Skeletal muscle tissue (tissue), 4 donors: Measurements from ENCODE around the gene ZNF3. TPM values are rescaled to one million over a fixed set of nuclear protein-coding genes. Genes with fewer than 3 reads are reported as not detected.

Experiments used
- H3K27ac ChIP-seq: one replicate; pipeline ENCODE4 v1.7.0; 2013; ENCODE audit warnings: mild to moderate bottlenecking, low read depth, low read length, inconsistent platforms
- H3K27me3 ChIP-seq, 3 donors: one replicate each; pipeline ENCODE4 v1.7.0; 2013; ENCODE audit warnings: low read length in 3 of 3; ENCODE audit not compliant: control insufficient read depth in 3 of 3, insufficient read depth in 3 of 3
- H3K36me3 ChIP-seq, 3 donors: one replicate each; pipeline ENCODE4 v1.7.0; 2013; ENCODE audit warnings: low read length in 3 of 3; ENCODE audit not compliant: control insufficient read depth in 3 of 3, insufficient read depth in 3 of 3
- H3K4me1 ChIP-seq, 3 donors: one replicate each; pipeline ENCODE4 v1.7.0; 2013; ENCODE audit warnings: low read length in 3 of 3, mild to moderate bottlenecking in 3 of 3; ENCODE audit not compliant: control insufficient read depth in 3 of 3, insufficient read depth in 3 of 3
- H3K4me3 ChIP-seq, 3 donors: one replicate each; pipeline ENCODE4 v1.7.0; 2013; ENCODE audit warnings: low read length in 3 of 3
- H3K9ac ChIP-seq, 3 donors: one replicate each; pipeline ENCODE4 v1.7.0; 2013; ENCODE audit warnings: low read length in 3 of 3, mild to moderate bottlenecking in 3 of 3, moderate library complexity in 2 of 3, low read depth in 1 of 3
- H3K9me3 ChIP-seq, 3 donors: one replicate each; pipeline ENCODE4 v1.7.0; 2013; ENCODE audit warnings: low read length in 3 of 3; ENCODE audit not compliant: control insufficient read depth in 3 of 3
- total RNA-seq: library from RNA; depleted of rRNA; stranded (reverse); fragments of >200 nt; gene quantifications from one replicate; pipeline ENCODE4 v1.2.3, GENCODE V29; 2014
- donor health status: Osteomylitis.

The ZNF3 gene
- total RNA-seq, 1 donor from 2014 or later = 34.4 TPM

DNA sequence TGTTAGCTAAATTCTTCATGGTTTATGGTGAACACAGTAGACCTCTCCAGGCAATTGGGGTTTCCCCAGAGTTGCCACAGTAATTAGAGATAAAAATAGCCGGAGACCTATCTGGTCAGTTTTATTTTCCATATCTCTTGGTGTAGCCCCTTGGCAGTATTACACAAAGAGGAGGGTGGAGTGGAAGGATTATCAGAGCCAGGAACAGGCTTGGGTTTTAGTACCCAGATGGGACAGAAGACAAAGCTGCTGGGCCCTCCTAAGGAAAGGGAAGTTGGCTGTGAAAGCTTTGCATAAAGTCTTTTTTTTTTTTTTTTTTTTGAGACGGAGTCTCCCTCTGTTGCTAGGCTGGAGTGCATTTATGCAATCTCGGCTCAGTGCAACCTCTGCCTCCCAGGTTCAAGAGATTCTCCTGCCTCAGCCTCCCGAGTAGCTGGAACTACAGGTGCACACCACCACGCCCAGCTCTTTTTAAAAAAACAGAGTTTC is 22.2 kb downstream of the ZNF3 start:
- H3K9me3 ChIP-seq = no peaks in the 10 kb centered on the region
- H3K27me3 ChIP-seq = no peaks in the 10 kb centered on the region
- no peaks in the 10 kb centered on the region for H3K4me1 ChIP-seq
- no peak overlapping the region for H3K9ac ChIP-seq
- H3K4me3 ChIP-seq = no peak overlapping the region
- H3K36me3 ChIP-seq = peaks cover 35 to 52% (median 49%) of the 10 kb centered on the region in 3 donors
- no peak overlapping the region for H3K27ac ChIP-seq

GRCh38 chr7:100057006-100057405 is 24.5 kb downstream of the ZNF3 start:
- peaks cover 0 to 7% (median 0%) of the 10 kb centered on the region in 3 donors for H3K4me1 ChIP-seq
- H3K36me3 ChIP-seq = peaks cover 24 to 40% (median 35%) of the 10 kb centered on the region in 3 donors
- no peak overlapping the region for H3K4me3 ChIP-seq
- no peak overlapping the region for H3K9ac ChIP-seq
- H3K27ac ChIP-seq = no peak overlapping the region
- H3K9me3 ChIP-seq = no peaks in the 10 kb centered on the region
- no peaks in the 10 kb centered on the region for H3K27me3 ChIP-seq

- Histone ChIP-seq H3K4me3 (no peak overlapping the region), H3K9ac (no peak overlapping the region), H3K9me3 (no peaks in the 10 kb centered on the region), H3K4me1 (peaks cover 10 to 16% (median 15%) of the 10 kb centered on the region in 3 donors), H3K27ac (no peak overlapping the region), H3K36me3 (peaks cover 15 to 16% (median 16%) of the 10 kb centered on the region in 3 donors), H3K27me3 (no peaks in the 10 kb centered on the region)
Measured at GRCh38 chr7:100053215-100053614, 28.3 kb downstream of the ZNF3 start.

GRCh38 chr7:100051611-100052010 is 29.9 kb downstream of the ZNF3 start:
- Histone ChIP-seq H3K27me3 (no peaks in the 10 kb centered on the region), H3K36me3 (peaks cover 0 to 2% (median 0%) of the 10 kb centered on the region in 3 donors), H3K9ac (no peak overlapping the region), H3K27ac (no peak overlapping the region), H3K4me3 (no peak overlapping the region), H3K4me1 (peaks cover 10 to 16% (median 15%) of the 10 kb centered on the region in 3 donors), H3K9me3 (no peaks in the 10 kb centered on the region)

DNA sequence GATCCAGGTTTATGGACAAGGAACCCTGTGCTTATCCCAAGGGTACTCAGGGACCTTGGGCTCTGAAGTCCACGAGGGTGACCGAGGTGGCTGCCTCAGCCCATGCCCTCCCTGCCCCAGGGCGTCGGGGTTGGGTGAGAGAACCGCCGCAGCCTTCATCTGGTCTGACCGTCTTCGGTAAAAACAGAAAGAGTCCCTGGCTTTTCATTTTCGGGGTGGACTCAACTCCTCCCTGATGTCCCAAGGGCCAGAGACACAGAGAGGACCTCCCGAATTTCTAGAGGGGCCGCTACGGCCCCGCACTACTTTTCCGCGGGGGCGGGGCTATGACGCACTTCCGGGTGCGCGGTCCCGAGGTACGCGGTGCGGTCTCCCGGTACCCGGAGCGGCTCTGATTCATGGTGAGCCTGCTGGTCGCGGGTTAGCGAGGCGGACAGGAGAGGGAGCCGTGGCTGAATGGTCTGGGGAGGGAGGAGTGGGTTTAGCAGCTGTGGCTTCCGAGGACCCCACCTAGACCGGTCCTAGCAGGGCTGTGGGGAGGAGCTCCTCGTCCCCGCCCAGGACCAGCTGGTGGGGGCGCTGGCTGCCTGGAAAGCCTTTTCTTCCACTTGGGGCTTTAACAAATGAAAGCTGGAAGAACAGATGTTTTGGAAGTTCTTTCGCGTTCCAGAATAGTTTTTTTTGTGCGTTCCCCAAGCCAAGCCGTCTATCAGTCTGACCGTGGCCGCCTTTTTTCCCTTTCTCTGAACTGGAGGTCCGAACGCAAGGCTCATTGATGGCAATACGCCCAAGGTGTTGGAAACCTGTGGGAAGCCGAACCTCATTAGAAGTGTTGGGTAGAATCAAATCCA is 31.9 kb downstream of the ZNF3 start, which contains the start of gene ZSCAN21:
TSS of gene ZSCAN21 (plus strand) at position 334 of the 851 bp plus-strand sequence. CDS start 7,233 bp downstream, outside the sequence.
- Histone ChIP-seq H3K9me3 (no peaks in the 10 kb centered on the region), H3K36me3 (peaks cover 0 to 2% (median 0%) of the 10 kb centered on the region in 3 donors), H3K9ac (peak within 1 kb of the TSS; percentile 97 to 99 (median 98)), H3K27me3 (no peaks in the 10 kb centered on the region), H3K4me1 (peaks cover 10 to 16% (median 15%) of the 10 kb centered on the region in 3 donors), H3K4me3 (peak within 1 kb of the TSS; percentile 98 to 99 (median 98)), H3K27ac (peak within 1 kb of the TSS; percentile 98)

DNA sequence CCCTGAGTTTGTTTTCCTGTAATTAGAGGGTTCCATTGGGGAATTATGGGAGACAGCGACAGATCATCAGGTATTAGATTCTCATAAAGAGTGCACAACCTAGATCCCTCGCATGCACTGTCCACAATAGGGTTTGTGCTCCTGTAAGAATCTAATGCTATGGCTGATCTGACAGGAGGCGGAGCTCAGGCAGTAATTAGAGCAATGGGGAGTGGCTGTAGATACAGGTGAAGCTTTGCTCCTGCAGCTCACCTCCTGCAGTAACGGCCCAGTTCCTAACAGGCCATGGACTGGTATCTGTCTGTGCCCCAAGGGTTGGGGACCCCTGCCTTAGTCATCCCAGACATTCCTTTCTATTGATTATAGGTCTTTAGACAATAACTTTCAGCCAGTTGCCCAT is 32.8 kb downstream of the ZNF3 start:
- H3K27ac ChIP-seq = no peak overlapping the region
- peaks cover 0 to 2% (median 0%) of the 10 kb centered on the region in 3 donors for H3K36me3 ChIP-seq
- no peak overlapping the region for H3K4me3 ChIP-seq
- H3K9ac ChIP-seq = no peak overlapping the region
- H3K27me3 ChIP-seq = no peaks in the 10 kb centered on the region
- no peaks in the 10 kb centered on the region for H3K9me3 ChIP-seq
- H3K4me1 ChIP-seq = peaks cover 10 to 16% (median 15%) of the 10 kb centered on the region in 3 donors

DNA sequence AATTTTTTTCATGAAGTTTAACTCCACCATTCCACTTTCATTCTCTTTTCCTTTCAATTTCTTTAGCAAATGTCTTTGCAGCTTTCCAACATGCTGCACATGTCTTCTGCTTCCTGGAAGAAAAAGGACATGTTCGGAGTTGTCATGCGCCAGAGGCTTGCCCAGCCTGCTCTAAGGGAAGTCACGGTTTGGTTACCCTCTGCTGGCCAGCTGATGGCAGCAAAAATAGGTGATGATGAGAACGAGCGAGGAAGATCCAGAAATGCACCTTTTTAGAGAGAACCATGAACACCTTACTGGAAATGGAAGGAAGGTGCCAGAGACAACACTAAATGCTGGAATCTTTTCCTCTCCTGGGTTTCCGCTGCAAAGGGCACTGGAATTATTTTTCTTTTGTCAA is 36.8 kb downstream of the ZNF3 start:
- Histone ChIP-seq H3K36me3 (peaks cover 0 to 1% (median 0%) of the 10 kb centered on the region in 3 donors), H3K4me1 (peaks cover 0 to 6% (median 4%) of the 10 kb centered on the region in 3 donors), H3K9ac (no peak overlapping the region), H3K27me3 (no peaks in the 10 kb centered on the region), H3K27ac (no peak overlapping the region), H3K9me3 (no peaks in the 10 kb centered on the region), H3K4me3 (no peak overlapping the region)

- Histone ChIP-seq H3K27ac (no peak overlapping the region), H3K9me3 (no peaks in the 10 kb centered on the region), H3K4me3 (no peak overlapping the region), H3K9ac (no peak overlapping the region), H3K4me1 (no peaks in the 10 kb centered on the region), H3K27me3 (no peaks in the 10 kb centered on the region), H3K36me3 (peaks cover 3 to 7% (median 6%) of the 10 kb centered on the region in 3 donors)
Measured at GRCh38 chr7:100040575-100040974, 40.9 kb downstream of the ZNF3 start.

GRCh38 chr7:100038326-100038725 is 43.2 kb downstream of the ZNF3 start:
- H3K36me3 ChIP-seq = peaks cover 13 to 28% (median 28%) of the 10 kb centered on the region in 3 donors
- no peak overlapping the region for H3K27ac ChIP-seq
- H3K4me3 ChIP-seq = no peak overlapping the region
- no peaks in the 10 kb centered on the region for H3K27me3 ChIP-seq
- H3K9ac ChIP-seq = no peak overlapping the region
- H3K9me3 ChIP-seq = no peaks in the 10 kb centered on the region
- H3K4me1 ChIP-seq = peaks cover 0 to 2% (median 0%) of the 10 kb centered on the region in 3 donors

DNA sequence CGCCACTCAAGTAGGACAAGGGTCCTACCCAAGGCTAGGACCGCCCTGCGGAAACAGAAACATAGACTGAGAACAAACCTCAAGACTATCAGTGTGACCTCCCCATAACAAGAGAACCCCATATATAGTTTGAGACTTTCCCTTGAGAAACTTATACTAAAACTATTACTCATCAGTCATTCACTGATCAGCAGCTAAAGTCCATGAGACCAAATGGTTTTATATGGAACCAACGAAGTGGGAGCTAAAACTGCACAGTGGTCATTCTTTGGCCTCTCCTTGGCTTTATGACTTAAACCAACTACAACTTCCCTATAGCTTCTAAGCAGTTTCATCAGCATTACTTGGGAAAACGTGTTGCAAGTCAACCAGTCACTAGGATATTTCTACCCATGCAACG is 45.6 kb downstream of the ZNF3 start:
- no peaks in the 10 kb centered on the region for H3K9me3 ChIP-seq
- H3K4me1 ChIP-seq = peaks cover 0 to 2% (median 0%) of the 10 kb centered on the region in 3 donors
- no peaks in the 10 kb centered on the region for H3K27me3 ChIP-seq
- H3K36me3 ChIP-seq = peaks cover 22 to 46% (median 45%) of the 10 kb centered on the region in 3 donors
- no peak overlapping the region for H3K4me3 ChIP-seq
- H3K27ac ChIP-seq = no peak overlapping the region
- H3K9ac ChIP-seq = no peak overlapping the region
